Smooth muscle cell (in vitro differentiated cells): ENCODE measurements around the gene MALL. TPM values are rescaled to one million over a fixed set of nuclear protein-coding genes. Genes with fewer than 3 reads are reported as not detected.
A peak's percentile ranks its signal among the peaks of the same experiment; 100 is the strongest.

Source experiments
- DNase-seq: peaks from one replicate; lab custom pipeline; 2025; ENCODE audit not compliant: unreplicated experiment; lab: John Stamatoyannopoulos, UW
- H2AFZ ChIP-seq: fragments of 200-600 bp; sonication (generic); 2 replicates; pipeline ENCODE4 v1.6.0; 2016; ENCODE audit warnings: antibody characterized with exemption, low read depth, mild to moderate bottlenecking
- H3F3A ChIP-seq: fragments of 200-600 bp; sonication (generic); 2 replicates; pipeline ENCODE4 v1.6.0; 2017; ENCODE audit warnings: antibody characterized with exemption, low read depth
- H3K27ac ChIP-seq: fragments of 200-600 bp; sonication (generic); 2 replicates; pipeline ENCODE4 v1.5.1; 2016; ENCODE audit warnings: low read depth, mild to moderate bottlenecking
- H3K27me3 ChIP-seq: fragments of 200-600 bp; sonication (generic); 2 replicates; pipeline ENCODE4 v1.6.1; 2016; ENCODE audit warnings: low read depth, mild to moderate bottlenecking
- H3K36me3 ChIP-seq: fragments of 200-600 bp; sonication (generic); 2 replicates; pipeline ENCODE4 v1.5.1; 2016; ENCODE audit warnings: low read depth
- H3K4me1 ChIP-seq: fragments of 200-600 bp; sonication (generic); 2 replicates; pipeline ENCODE4 v1.5.1; 2016; ENCODE audit warnings: low read depth
- H3K4me2 ChIP-seq: fragments of 200-600 bp; sonication (generic); 2 replicates; pipeline ENCODE4 v1.6.0; 2016; ENCODE audit warnings: mild to moderate bottlenecking
- H3K4me3 ChIP-seq: fragments of 200-600 bp; sonication (generic); 2 replicates; pipeline ENCODE4 v1.5.1; 2016; ENCODE audit warnings: mild to moderate bottlenecking
- H3K79me2 ChIP-seq: fragments of 200-600 bp; sonication (generic); 2 replicates; pipeline ENCODE4 v1.6.0; 2016; ENCODE audit warnings: low read depth, mild to moderate bottlenecking
- H3K9ac ChIP-seq: fragments of 200-600 bp; sonication (generic); 2 replicates; pipeline ENCODE4 v1.6.0; 2016; ENCODE audit warnings: low read depth
- H3K9me3 ChIP-seq: fragments of 200-600 bp; sonication (generic); replicated peaks from 2 replicates; pipeline ENCODE4 v1.5.1; 2016; ENCODE audit warnings: low read depth
- H4K20me1 ChIP-seq: fragments of 200-600 bp; sonication (generic); 2 replicates; pipeline ENCODE4 v1.6.0; 2016; ENCODE audit warnings: low read depth
- CTCF ChIP-seq: fragments of 200-600 bp; sonication (generic); IDR thresholded peaks from 2 replicates; pipeline ENCODE4 v1.5.1; 2017; ENCODE audit warnings: borderline replicate concordance, mild to moderate bottlenecking, antibody characterized with exemption; ENCODE audit not compliant: insufficient read depth, poor library complexity, severe bottlenecking
- WGBS: methylation state at CpG from one replicate; pipeline ENCODE4 v1.1.7; 2016; ENCODE audit warnings: low lambda C conversion rate; 5-methylcytosine and 5-hydroxymethylcytosine counted together
- polyA plus RNA-seq: library from polyadenylated mRNA; unstranded; fragments of >200 nt; fragmentation: Nextera tagmentation; extraction: Ambion mirVana; gene quantifications from 2 replicates; pipeline ENCODE4 v1.2.1, GENCODE V29; 2016
- total RNA-seq: library from RNA; depleted of rRNA; stranded (reverse); fragments of >200 nt; gene quantifications from 2 replicates; pipeline ENCODE4 v1.2.3, GENCODE V29; 2014

MALL gene
- total and polyA plus RNA-seq, 2 experiments from 2014 or later, result 3.4 to 4.4 TPM

- H4K20me1 ChIP-seq, result no peaks in the 10 kb centered on the region
- no peaks in the 10 kb centered on the region for H3K4me1 ChIP-seq
- no peak overlapping the region for H3K9ac ChIP-seq
- H3F3A ChIP-seq, result peaks cover 8% of the 10 kb centered on the region
- WGBS, result 92% methylated on average over 4 of the region's 4 CpGs
- no peak overlapping the region for H3K4me3 ChIP-seq
- peaks cover under 1% of the 10 kb centered on the region for H3K27me3 ChIP-seq
- TF ChIP-seq CTCF, result no peak
- no peak for DNase-seq
- no peaks in the 10 kb centered on the region for H3K79me2 ChIP-seq
- H3K9me3 ChIP-seq, result no peaks in the 10 kb centered on the region
- peak overlapping the region; percentile 68 for H3K27ac ChIP-seq
- no peak overlapping the region for H2AFZ ChIP-seq
- peak overlapping the region; percentile 1 for H3K4me2 ChIP-seq
- no peaks in the 10 kb centered on the region for H3K36me3 ChIP-seq
These were observed 10.4 kb downstream of the MALL start for GRCh38 chr2:110105183-110105582.

GRCh38 chr2:110104025-110104771 is 11.4 kb downstream of the MALL start:
- H3K4me2 ChIP-seq, result no peak overlapping the region
- no peak overlapping the region for H3K27ac ChIP-seq
- 98% methylated on average over 10 of the region's 10 CpGs for WGBS
- DNase-seq, result no peak
- no peaks in the 10 kb centered on the region for H3K36me3 ChIP-seq
- no peak for TF ChIP-seq CTCF
- no peak overlapping the region for H2AFZ ChIP-seq
- H3K9me3 ChIP-seq, result no peaks in the 10 kb centered on the region
- H3K9ac ChIP-seq, result no peak overlapping the region
- H3F3A ChIP-seq, result peaks cover 8% of the 10 kb centered on the region
- H3K79me2 ChIP-seq, result no peaks in the 10 kb centered on the region
- no peaks in the 10 kb centered on the region for H3K4me1 ChIP-seq
- no peaks in the 10 kb centered on the region for H4K20me1 ChIP-seq
- H3K27me3 ChIP-seq, result no peaks in the 10 kb centered on the region
- H3K4me3 ChIP-seq, result no peak overlapping the region

- 88% methylated on average over 17 of the region's 20 CpGs for WGBS
- Histone ChIP-seq H3K27ac (peak overlapping the region; percentile 98), H3K9me3 (no peaks in the 10 kb centered on the region), H3K4me2 (no peak overlapping the region), H3K4me1 (no peaks in the 10 kb centered on the region), H2AFZ (no peak overlapping the region), H3K27me3 (no peaks in the 10 kb centered on the region), H3K36me3 (no peaks in the 10 kb centered on the region), H4K20me1 (no peaks in the 10 kb centered on the region), H3K4me3 (no peak overlapping the region), H3K79me2 (no peaks in the 10 kb centered on the region), H3K9ac (no peak overlapping the region), H3F3A (peaks cover 8% of the 10 kb centered on the region)
- DNase-seq, result no peak
- TF ChIP-seq CTCF, result no peak
These were observed 12.3 kb downstream of the MALL start for GRCh38 chr2:110103061-110103961.
